Measurements from ENCODE around the gene STMN3.

The STMN3 gene

DNA sequence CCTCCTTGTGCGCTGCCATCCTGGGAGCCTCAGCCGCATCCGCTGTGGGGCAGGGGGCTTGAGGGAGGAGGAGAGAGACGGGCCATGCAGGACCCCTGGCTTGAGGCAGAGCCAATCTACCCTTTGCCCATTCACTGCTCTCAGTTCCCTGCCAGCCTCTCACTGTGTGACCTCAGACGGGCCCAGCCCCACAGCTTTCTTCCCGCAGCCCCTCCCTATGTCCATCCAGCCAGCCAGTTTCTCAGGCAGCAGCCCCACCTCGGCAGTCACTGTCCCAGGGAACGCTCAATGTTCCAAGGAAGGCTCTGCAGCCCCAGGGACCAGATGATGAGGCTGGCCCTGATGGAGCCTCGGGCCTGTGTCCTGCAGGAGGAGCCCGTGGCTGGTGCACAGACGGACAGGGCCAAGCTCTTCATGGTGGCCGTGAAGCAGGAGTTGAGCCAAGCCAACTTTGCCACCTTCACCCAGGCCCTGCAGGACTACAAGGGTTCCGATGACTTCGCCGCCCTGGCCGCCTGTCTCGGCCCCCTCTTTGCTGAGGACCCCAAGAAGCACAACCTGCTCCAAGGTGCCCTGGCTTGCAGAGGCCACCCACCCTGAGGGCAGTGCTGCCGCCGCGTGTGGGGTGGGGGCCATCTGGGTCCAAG, 39.3 kb upstream of the STMN3 start:
- in situ Hi-C loops (cut with HindIII; ENCODE audit: low sequenced_read_pairs) = no loop called here

DNA sequence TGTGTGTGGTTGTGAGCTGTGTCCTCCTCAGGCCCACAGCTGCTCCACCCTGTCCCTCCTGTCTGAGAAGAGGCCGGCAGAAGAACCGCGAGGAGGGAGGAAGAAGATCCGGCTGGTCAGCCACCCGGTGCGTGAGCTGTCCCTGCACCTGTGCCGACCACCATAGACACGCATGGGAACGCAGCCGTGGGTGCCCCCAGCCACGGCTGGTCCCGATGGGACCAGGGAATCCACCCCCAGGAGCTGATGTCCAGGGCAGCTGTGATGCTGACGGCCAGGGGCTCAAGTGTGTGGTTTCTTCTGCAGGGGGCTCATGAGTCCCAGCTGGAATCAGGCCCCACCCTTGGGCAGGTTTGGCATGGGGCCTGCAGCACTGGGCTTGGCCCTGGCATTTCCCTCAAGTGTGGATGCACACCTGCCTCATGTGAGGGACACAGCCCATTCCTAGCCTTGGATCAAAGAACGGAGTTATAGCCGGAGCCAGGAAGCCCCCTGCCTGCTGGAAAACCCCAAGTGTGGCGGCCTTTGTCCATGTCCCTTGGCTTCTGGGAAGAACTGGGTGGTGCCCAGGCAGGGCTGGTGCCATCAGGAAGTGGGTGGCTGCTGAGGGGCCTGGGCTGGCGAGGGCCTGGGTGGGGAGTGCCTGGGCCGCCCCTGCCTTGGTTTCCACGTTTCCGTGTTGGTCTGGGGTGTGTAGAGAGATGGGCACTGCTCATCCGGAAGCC, 38.6 kb upstream of the STMN3 start:
- in situ Hi-C loops (cut with HindIII; ENCODE audit: low sequenced_read_pairs) = no loop called here

DNA sequence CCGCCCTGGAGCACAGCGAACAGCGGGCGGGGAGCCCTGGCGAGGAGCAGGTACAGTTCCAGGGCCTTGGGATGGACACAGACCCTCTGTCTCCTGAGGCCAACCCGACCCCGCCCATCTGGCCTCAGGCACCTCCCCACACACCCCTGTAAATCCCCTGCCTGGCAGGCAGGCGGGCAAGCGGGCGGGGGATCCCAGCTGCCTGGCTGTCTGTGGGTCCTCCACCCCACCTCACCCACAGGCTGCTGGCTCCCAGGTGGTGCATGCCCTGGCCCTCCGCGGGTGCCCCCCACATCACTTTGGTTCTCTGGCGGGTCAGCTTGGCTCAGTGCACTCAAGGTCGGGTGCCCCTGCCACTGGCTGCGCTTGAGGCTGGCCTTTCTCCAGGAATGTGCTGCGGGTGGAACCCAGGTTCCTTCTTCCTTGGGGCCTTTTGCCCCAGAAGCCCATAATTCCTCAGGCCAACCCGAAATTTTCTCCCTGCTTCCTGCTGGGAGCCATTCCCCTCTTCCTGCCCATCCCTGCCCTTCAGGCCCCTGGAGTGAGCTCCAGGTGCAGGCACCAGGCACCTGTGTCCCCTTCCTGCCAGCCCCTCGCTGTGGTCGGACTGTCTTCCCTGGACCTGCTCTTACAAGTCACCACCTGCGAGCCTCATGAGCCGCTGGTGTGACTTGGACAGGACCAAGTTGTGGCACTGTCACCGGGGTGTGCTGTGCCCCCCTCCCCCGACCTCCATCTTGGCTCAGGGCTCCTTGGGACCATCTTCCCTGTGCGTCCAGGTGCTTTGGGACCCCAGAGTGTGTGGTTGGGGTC, 37.9 kb upstream of the STMN3 start:
- in situ Hi-C loops (cut with HindIII; ENCODE audit: low sequenced_read_pairs) = no loop called here

DNA sequence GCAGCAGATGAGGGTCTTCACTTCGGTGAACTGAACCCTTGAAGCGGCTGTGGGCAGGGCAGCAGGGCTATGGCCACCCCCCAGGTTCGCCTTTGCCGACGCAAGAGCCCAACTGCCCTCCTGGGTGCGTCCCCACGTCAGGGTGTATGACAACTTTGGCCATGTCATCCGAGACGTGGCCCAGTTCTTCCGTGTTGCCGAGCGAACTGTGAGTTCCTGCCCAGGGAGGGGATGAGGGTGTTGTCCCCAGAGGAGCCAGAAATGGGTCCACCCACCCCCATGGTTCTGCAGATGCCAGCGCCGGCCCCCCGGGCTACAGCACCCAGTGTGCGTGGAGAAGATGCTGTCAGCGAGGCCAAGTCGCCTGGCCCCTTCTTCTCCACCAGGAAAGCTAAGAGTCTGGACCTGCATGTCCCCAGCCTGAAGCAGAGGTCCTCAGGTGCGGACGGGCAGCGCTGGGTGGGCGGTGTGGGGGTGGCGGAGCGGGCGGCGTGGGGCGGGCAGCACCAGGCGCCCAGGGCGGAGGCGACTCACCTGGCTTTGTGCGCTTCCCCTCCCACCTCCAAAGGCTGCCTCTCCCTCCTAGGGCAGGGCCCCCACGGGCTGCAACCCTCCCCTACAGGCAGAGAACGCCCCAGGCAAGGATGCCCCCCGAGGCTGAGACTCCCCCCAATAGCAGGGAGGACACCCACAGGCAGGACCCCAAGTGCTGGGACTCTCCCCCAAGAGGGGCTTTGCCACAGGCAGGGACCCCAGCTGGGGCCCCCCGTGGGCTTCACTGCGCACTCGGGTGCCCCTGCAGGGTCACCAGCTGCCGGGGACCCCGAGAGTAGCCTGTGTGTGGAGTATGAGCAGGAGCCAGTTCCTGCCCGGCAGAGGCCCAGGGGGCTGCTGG, 37.0 kb upstream of the STMN3 start:
- in situ Hi-C loops (cut with HindIII; ENCODE audit: low sequenced_read_pairs) = no loop called here

DNA sequence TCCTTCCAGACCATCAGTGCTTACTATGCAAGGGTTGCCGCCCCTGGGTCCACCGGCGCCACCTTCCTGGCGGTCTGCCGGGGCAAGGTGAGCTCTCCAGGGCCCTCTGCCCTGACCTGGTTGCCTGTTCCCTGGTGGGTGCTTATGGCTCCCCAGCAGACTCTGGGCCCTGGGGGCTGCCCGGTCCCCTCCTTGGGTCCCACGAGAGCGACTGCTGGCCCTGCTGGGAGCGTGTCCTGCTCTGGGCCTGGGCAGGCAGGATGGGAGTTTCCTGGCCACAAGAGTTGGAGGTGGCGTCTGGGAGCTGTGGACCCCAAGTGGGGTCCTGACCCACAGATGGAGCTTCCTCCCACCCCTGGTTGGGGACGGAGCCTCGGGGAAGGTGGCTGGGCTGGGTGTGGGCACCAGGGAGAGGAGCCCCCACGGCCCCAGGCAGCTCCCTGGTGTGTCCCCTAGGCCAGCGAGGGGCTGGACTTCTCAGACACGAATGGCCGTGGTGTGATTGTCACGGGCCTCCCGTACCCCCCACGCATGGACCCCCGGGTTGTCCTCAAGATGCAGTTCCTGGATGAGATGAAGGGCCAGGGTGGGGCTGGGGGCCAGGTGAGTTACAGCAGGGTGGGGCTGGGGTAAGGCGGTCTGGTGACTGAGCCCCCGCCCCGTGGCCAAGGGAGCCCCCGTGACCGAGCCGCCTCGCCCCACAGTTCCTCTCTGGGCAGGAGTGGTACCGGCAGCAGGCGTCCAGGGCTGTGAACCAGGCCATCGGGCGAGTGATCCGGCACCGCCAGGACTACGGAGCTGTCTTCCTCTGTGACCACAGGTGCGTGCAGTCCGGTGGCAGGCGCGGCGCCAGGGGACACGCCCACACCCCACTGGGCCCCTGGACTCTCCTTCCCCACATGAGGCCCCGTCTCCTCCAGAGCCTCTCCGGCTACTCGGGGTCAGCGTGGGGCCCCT, 36.1 kb upstream of the STMN3 start:
- in situ Hi-C loops (cut with HindIII; ENCODE audit: low sequenced_read_pairs) = no loop called here

DNA sequence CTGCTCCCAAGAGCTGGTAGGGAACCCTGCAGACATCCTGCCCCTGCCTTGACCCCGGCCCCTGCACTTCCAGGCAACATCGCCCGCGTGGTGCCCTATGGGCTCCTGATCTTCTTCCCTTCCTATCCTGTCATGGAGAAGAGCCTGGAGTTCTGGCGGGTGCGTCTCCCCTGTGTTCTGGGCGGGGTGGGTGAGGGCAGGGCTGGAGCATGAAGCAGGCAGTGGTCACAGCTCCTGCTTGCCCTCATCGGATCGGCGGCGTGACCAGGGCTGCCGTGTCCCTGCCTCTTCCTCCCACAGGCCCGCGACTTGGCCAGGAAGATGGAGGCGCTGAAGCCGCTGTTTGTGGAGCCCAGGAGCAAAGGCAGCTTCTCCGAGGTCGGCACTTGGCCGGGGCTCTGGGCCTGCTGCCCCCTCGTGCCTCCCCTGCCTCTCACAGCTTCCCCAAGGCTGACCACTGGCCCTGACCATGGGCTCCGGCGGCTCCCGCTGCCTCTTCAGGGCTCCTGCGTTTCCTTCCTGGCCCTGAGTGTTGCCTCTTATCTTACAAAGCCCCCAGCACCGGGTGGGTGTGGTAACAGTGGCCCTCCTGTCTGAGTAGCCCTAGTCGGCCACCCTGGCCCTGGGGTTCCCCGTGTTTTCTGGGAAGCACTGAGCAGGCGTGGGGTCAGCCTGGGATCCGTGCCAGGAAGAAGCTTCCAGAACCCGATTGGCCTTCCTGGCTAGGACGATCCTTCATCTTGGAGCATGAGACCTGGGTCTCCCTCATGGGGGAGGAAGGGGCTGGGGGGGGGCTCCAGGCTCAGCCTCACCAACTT, 35.2 kb upstream of the STMN3 start:
- in situ Hi-C loops (cut with HindIII; ENCODE audit: low sequenced_read_pairs) = no loop called here

DNA sequence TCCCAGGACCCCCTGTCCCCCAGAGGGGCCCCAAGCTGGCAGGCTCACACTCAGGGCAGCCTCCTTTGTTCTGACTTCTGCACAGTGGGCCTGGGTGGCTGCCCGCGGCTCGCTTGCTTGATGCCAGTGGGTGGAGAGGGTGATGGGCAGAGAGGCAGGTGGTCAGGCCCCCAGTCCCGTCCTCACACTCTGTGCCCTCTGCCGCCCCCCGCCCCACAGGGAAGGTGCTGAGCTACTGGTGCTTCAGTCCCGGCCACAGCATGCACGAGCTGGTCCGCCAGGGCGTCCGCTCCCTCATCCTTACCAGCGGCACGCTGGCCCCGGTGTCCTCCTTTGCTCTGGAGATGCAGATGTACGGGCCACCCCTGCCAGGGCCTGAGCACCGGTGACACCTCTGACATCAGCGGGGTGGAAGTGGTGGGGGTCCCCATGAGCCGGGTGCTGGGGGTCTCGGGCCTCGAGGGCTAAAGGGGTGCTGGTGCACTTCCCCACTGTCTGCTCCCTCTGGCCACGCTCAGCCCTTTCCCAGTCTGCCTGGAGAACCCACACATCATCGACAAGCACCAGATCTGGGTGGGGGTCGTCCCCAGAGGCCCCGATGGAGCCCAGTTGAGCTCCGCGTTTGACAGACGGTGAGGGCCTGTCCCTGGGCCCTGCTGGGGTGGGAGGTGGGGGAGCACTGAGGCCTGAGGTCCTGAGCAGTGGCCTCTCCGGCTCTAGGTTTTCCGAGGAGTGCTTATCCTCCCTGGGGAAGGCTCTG, 34.4 kb upstream of the STMN3 start:
- in situ Hi-C loops (cut with HindIII; ENCODE audit: low sequenced_read_pairs) = no loop called here

DNA sequence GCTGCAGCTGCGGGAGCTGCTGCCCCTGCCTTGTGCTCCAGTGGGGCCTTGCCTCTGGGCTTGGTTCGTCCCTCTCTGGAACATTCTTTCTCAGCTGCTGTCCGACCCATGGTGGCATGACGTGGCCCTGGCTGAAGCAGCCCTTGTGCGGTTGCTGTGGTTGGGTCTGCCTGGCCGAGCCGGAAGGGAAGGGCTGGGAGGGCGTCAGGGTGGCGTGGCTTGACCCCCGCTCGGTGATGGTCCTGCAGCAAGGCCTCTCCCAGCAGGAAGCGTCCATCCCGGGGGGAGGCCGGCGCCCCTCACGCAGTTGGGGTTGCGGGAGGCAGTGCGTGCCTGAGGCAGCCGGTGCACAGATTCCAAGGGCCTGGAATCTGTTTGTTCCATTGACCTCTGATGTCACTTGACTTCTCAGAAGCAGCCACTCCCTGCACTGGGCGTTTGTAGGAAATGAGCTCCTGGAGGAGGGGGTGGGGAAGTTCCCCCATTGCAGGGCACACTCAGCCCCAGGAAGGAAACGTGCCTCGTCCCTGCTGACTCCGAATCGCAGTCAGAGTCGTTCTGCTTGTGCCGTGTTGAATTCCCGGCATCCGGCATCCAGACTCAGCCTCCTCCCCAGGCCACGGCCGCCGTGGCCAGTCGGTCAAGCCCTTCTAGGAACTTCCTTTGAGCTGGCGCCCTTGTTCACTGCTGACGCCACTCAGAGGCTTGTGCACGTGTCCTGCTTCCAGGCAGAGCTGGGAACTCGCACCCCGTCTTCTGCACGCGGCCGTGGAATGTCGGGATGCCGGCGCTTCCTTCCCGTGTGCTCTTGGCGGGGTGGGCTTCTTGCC, 33.5 kb upstream of the STMN3 start:
- in situ Hi-C loops (cut with HindIII; ENCODE audit: low sequenced_read_pairs) = no loop called here

DNA sequence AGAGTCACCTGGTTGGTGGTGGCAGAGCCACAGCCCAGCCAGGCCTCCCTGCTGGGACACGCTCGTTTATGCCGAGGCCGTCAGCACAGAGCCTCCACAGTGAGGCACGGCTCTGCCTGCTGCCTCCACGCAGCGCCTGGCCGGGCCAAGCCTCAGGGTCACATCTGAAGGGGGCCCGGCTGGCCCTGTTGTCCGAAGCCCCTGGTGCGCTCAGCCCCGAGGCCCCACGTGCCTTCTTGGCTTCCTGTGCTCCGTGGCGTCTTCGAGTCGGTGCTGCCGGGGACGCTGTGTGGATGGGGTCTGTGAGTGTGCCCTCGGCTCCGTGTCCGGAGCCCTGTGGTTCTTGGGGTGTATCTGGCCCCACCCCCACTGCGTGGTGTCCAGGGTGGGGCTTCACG, 32.9 kb upstream of the STMN3 start:
- in situ Hi-C loops (cut with HindIII; ENCODE audit: low sequenced_read_pairs) = no loop called here

DNA sequence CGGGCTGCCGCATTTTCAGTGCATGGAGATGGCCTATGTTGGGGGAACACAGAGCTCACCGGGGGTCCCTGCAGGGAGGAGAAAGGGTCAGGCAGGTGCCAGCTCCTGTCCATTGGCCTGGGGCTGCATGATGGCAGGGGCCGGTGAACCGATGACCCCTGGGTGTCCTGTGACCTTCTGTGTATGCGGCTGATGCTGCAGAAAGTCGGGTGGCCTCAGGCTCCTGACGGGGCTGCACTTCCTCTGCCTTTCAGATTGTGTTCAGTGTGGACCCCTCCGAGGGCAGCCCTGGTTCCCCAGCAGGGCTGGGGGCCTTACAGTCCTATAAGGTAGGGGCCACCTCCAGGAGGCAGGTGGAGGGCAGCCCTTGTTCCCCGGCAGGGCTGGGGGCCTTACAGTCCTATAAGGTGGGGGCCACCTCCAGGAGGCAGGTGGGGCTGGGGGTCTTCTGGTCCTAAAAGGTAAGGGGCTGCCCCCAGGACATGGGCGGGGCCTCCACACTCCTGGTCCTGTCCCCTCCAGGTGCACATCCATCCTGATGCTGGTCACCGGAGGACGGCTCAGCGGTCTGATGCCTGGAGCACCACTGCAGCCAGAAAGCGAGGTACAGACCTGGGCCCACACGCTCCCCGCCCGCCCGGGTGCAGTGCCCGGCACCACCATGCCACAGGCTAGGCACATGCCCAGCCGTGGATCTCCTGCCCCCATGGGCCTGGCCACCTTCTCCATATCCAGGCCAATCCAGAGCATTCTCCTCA, 32.2 kb upstream of the STMN3 start:
- in situ Hi-C loops (cut with HindIII; ENCODE audit: low sequenced_read_pairs) = no loop called here

DNA sequence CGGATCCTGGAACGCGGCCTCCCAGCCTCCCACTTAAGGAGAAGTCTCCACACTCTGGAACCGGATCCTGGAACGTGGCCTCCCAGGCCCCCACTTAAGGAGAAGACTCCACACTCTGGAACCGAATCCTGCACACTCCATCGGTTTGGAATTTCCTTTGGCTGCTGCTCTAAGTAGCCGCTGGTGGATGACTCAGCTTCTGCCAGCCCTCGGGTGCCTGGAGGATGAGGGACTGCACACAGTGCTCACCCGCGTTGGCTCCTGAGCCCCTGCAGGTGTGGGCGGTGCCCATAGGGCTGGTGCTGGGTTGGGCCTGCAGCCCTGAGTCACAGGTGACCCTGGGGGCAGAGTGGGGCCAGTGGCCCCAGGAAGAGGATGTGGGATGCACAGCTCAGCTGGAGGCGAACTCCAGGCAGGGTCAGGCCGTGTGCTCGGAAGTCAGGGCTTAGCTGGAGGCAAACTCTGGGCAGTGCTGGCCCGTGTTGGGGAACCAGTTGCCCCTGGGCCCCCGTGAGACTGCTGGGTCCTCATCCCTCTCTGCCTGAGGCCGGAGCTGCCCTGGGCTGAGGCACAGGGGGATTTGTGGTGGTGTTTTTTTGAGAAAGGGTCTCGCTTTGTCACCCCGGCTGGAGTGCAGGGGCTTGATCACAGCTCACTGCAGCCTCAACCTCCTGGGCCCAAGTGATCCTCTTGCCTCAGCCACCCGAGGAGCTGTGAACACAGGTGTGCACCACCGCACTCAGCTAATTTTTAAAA, 29.3 kb upstream of the STMN3 start:
- in situ Hi-C loops (cut with HindIII; ENCODE audit: low sequenced_read_pairs) = no loop called here

DNA sequence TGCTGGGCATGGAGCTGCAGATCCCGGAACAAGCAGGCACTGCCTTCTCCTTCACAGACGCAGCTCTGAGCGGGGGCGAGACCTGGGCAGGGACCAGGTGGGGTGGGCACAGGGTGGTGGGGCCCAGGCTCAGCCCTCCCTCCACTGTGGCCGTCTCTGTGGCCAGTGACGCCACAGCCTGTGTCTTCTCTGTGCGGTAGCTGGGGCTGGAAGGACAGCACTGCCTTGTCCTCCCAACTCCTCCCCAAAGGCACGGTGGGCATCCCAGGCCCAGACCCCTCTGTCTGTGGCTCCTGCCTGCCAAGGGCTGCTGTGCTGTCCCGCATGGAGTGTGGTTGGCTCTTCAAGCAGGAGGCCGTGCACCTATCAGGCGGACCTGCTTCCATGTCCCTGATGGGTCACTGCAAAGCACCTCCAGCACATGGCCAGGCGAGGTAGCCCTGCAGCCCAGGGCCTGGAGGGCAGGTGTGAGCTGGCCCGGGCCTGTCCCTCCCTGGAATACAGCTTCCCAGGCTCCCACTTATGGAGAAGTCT, 28.5 kb upstream of the STMN3 start:
- in situ Hi-C loops (cut with HindIII; ENCODE audit: low sequenced_read_pairs) = no loop called here

DNA sequence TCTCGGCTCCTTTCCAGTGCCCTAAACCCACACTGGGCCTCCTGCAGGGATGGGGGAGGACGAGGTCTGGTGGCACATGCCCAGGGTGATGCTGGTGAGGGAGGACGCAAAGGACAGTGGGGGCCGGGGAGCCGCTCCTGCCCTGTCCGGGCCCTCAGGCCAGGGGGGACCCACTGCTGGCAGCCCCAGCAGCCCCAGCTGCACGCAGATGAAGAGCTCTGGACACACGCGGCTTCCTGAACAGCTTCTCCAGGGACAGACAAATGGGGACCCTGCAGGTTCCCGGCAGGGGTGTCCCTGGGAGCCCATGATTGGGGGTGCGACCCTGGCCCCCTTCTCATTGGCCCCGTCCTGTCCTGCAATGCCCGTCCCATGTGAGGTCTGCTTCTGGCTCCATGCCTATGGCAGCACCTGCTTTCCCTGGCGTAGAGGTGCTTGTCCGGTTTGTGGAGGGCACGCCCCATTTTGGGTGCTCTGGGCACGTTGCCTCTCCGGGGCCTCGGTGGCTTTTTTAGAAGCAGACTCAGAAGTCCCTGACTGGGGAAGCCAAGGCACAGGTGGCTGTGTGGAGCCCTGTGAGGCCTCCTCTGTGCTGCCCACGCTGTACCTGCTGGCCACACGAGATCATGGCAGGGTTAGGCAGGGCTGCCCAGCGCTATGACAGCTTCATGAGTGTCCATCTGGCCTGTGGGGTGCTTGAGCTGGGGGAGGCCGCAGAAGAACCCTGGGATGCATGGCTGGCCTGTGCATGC, 27.8 kb upstream of the STMN3 start:
- in situ Hi-C loops (cut with HindIII; ENCODE audit: low sequenced_read_pairs) = no loop called here

DNA sequence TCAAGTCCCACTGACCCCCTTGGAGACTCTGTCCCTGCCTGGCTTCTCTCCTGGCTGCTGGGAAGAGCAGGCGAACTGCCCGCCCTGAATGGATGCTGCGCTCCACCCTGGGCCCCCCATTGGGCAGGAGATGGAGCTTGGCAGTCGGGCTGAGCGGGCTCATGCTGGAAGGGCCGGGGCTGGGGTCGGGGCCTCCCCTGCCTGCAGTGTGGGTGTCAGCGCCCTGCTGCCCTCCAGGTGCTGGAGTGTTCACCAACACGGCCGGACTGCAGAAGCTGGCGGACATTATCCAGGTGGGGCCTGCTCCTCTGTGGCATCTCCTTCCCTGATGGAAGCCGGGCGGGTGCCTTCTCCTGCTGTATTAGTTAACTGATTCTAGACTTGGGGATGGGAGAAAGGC, 27.2 kb upstream of the STMN3 start:
- in situ Hi-C loops (cut with HindIII; ENCODE audit: low sequenced_read_pairs) = no loop called here

DNA sequence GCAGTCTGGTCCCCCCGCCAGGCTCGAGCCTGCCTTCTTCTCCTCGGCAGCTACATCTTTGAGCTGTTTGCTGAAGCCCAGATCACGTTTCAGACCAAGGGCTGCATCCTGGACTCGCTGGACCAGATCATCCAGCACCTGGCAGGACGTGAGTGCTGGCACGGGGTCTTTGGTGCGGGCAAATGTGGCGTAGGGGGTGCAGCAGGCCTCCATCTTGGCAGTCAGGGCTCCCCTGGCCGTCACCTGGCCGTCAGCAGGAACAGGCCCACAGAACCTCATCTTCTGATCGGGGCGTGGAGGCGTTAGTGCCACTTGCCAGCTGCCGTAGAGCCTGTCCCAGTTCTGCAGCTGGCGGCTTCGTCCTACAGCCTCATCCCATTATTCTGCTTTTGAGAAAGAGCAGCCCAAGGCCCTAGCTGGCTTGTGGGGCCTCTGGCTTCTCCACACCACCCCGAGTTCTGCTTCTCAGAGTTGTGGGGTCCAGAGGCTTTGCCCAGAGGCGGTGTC, 26.6 kb upstream of the STMN3 start:
- in situ Hi-C loops (cut with HindIII; ENCODE audit: low sequenced_read_pairs) = no loop called here

Measured in endothelial cell of hepatic sinusoid (primary cell).